GM19240 (cell line): Measurements from ENCODE around the gene TAF11.
"Not testable (repeated sequence)": the region's sequence is repeated elsewhere in the genome, so short reads cannot be mapped to it uniquely, and the experiment has no call there.

ENCODE experiments used
- DNase-seq: peaks from one replicate; pipeline ENCODE4 v3.0.0; 2011; ENCODE audit warnings: low spot score; ENCODE audit not compliant: insufficient read length

The TAF11 gene

GRCh38 chr6:34906826-34907225 lies 19.0 kb upstream of the TAF11 start:
- no peak for DNase-seq

- DNase-seq, result no peak
Observed at GRCh38 chr6:34904990-34905613, 17.3 kb upstream of the TAF11 start.

GRCh38 chr6:34901930-34902329 lies 14.1 kb upstream of the TAF11 start:
- DNase-seq, result no peak

DNA sequence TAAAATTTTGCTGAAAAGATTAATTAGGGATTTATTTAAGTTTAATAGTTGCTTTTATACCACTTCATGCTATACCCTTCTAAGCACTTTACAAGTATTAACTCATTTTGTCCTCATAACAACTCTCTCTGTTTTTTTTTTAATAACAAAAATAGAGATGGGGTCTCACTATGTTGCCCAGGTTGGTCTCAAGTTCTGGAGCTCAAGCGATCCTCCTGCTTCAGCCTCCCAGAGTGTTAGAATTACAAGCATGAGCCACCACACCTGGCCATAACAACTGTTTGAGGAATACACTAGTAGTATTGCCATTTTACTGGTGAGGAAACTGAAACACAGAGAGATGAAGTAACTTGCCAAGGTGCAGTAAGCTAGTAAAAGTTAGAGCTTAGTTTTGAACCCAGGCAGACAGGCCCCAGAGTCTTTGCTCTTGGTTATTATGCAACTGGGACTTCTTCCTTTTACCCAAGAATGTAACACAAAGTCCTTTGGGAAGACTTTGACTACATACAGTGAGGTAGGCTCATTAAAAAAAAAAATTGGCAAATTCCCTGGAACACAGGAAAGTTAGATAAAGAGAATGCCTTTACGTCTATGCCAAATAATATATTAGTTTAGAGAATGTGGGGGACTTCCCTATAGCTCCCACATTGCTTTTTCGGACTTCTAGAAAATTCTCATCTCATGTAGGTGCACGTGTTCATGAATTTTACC lies 12.6 kb upstream of the TAF11 start:
- no peak for DNase-seq

DNA sequence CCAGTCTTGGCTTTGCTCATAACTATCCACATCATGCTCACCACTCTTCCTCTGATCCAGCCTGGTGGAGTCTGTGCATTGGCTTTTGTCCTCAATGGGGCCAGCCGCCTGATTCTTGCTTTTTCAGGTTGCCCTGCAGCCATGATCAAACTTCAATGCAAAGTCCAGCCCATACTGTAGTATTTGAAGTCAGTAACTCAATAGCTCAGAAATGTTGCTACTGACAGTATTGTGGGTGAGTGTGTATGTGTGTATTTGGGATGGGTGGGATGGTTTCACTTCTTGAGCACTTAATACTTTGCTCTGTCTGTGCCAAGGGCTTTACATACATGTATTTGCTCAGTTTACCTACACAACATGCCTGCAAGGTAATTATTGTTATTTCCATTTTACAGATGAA lies 11.9 kb upstream of the TAF11 start:
- not testable (repeated sequence) for DNase-seq

- DNase-seq, result no peak
Observed at GRCh38 chr6:34897716-34898115, 9.9 kb upstream of the TAF11 start.

DNA sequence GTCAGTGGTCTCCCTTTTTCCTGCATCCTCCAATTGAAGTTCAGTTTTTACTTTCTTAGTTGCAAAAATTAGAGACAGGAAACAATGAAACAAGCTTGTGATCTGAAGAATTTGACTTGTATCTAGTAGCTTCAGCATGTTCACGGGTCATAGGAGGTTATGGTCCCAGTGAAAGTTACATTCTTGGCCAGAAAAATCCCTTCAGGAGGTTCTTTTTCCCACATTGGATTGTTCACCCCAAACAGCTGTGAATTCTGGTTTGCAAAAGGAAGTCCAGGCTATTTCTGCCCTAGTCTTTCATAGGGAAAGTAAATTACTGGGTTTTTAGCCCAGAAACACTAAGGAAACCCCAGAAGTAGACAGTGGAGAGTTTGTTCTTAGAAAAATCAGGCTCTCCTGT lies 9.3 kb upstream of the TAF11 start:
- DNase-seq, result no peak

DNA sequence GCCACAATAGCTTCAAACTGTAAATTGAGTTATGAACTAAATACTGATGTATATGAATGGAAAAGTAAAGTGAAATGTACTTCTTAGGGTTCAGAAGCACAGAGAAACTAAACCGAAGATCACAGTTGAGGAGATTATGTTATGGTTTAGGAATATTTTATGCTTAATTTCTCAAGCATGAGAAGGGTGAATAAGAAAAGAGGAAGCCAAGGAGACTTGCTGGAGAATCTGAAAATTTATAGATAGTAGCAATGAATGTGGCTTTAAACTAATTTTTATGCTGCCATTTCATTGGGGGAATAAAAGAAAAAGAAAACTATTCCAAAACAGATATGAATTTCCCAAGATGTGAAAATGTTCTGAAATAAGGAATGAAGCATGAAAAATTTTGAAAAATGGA lies 6.9 kb upstream of the TAF11 start:
- no peak for DNase-seq

DNA sequence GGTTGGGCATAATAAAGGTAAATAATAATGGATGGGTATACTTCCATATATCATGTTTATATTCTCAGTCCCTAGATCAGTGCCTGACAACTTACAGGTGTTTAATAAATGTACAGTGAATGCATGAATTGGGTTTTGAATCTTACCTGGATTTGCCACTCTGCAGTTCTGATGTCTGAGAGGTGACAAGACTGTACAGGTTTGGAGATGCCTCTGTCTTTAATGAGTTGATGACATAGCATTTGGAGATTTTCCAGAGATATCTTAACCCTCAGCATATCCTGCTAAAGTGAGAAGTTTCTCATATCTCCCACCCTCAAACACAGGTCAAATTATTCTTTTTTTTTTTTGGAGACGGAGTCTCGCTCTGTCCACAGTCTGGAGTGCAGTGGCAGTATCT lies 3.5 kb upstream of the TAF11 start:
- DNase-seq, result no peak

GRCh38 chr6:34890533-34890925 lies 2.7 kb upstream of the TAF11 start:
- no peak for DNase-seq

DNA sequence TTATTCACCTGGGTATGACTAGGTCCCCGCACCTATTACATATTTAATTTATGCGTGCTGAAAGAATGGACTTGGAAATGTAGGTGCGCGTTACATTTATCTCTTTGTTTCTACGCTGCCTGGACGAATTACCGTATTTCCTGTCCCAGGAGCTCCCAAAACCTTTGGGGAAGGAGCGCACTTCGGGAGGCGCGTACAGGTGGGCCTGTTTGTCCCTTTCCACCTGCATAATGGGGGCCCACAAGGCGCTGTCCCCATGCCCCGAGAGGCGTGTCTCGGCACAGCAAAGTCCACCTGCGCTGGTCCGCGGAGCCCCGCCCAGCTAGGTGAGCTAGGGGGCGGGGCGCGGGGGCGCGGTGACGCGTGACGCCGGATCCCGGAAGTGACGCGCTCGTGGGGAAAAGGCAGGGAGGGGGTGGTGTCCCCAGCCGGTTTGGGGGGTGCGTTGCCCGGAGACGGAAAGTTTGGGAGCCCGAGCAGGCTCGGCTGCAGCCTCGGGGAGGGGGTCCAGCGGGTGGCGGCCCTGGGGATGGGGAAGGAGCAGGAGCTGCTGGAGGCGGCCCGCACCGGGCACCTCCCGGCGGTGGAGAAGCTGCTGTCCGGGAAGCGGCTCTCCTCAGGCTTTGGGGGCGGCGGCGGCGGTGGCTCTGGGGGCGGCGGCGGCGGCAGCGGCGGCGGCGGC lies 1.2 kb upstream of the TAF11 start, which contains the start of gene ANKS1A:
ANKS1A (plus strand) TSS at position 382 of the 682 bp plus-strand sequence; CDS start at position 530, 148 bp downstream.
- DNase-seq, result peak; percentile 40

- no peak for DNase-seq
Observed at GRCh38 chr6:34888514-34888856, 643 bp upstream of the TAF11 start.

DNA sequence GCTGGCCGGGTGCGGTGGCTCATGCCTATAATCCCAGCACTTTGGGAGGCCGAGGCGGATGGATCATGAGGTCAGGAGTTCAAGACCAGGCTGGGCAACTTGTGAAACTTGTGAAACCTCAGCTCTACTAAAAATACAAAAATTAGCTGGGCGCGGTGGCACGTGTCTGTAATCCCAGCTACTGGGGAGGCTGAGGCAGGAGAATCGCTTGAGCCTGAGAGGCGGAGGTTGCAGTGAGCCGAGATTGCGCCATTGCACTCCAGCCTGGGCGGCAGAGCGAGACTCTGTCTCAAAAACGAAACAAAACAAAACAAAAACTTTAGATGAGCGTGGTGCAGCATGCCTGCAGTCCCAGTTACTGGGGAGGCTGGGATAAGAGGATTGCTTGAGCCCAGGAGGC lies 2.0 kb downstream of the TAF11 start:
- DNase-seq, result not testable (repeated sequence)

DNA sequence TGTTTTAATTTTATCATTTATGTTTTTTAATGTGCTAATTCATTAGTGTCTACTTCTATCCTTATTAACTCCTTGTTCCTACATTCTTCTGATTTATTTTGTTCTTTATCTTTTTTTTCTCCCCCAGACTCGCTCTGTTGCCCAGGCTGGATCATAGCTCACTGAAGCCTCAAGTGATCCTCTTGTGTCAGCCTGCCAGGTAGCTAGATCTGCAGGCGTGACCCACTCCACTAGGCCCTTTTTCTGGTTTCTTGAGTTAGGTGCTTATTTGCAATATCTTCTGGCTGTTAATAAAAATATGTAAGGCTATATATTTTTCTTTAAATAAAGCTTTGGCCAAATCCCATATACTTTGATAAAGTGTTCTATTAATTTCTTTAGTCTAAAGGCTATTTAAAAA lies 2.8 kb downstream of the TAF11 start:
- no peak for DNase-seq

GRCh38 chr6:34884073-34884472 lies 3.8 kb downstream of the TAF11 start:
- not testable (repeated sequence) for DNase-seq

- no peak for DNase-seq
Observed at GRCh38 chr6:34877869-34878485, 9.9 kb downstream of the TAF11 start.

- no peak for DNase-seq
Observed at GRCh38 chr6:34877259-34877658, 10.6 kb downstream of the TAF11 start.

DNA sequence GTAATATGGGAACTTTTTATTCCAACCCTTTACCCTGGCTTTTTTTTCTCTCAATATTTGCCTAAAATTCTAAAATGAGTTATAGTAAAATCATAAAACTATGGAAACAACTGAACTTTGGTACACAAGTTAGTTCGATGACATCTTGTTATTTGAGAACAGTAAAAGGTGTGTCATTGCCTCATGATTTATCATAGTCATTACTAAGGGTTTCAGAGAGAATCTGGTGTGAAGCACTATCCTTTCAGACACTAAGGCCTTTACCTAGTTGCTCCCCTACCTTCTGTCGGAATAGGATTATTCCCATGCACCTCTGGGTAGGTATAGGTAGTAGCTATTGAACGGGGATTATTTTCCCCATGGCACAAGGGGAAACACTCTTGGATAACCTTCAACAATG lies 11.4 kb downstream of the TAF11 start:
- DNase-seq, result no peak

GRCh38 chr6:34875292-34876213 lies 12.3 kb downstream of the TAF11 start:
- no peak for DNase-seq

DNA sequence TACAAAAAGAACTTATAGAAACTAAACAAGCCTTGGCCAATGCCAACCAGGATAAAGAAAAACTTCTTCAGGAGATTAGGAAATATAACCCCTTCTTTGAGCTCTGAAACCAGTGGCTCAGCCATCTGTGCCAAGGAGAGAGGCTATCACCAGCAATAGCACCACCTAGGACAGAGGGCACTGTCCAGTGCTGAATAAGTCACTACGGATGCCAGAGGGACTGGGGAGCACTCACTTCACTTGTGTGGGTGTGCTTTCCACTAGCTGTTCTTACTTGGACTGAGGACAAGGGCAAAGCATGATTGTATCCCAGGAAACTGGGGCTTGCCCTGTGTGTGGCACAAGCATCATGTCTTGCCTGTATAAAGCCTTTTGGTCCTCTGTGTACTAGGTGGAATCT lies 15.5 kb downstream of the TAF11 start:
- no peak for DNase-seq

DNA sequence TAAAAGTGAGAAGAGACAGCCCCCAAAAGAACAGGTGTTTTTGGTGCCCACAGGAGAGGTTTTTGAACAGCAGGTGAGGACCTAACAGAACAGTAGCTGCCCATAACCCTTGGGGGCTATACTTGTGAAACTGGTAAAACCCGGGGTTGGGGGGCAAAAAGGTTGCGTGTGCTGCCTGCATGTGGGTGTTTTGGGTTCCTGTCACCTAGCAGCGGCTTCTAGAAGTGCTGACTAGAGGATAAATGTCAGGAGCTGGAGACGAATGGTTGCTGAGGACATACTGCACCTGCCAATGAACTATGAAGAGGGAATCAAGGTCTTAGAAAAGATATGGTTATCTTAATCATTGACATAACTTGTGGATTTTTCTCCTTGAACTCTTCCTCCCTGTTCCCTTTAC lies 16.0 kb downstream of the TAF11 start:
- no peak for DNase-seq
